ENCODE results near the gene SHTN1. TPM values are rescaled to one million over a fixed set of nuclear protein-coding genes. Genes with fewer than 3 reads are reported as not detected.

Gene SHTN1
- total RNA-seq, 5 donors from 2014 or later (not counting 1 experiment from before 2014, with no cell fraction given), result 0.35 to 0.80 (median 0.44) TPM

- H3K4me3 Mint-ChIP-seq, result no peak overlapping the region
- CTCF ChIA-PET, result no interaction called here
Observed at GRCh38 chr10:116835658-116836057, 169.3 kb downstream of the SHTN1 start.

GRCh38 chr10:116833986-116834985 lies 170.7 kb downstream of the SHTN1 start:
- Histone ChIP-seq H3K4me3 (ENCODE audit: control insufficient read depth in 1 of 2, extremely low read depth in 1 of 2, low read length in 1 of 2) (no peak overlapping the region), H3K36me3 (ENCODE audit: control insufficient read depth in 2 of 2, extremely low read depth in 1 of 2, insufficient read depth in 1 of 2, low read length in 1 of 2) (no peaks in the 10 kb centered on the region), H3K4me1 (ENCODE audit: control insufficient read depth in 1 of 2, extremely low read depth in 1 of 2, insufficient read depth in 2 of 2, low read length in 2 of 2) (no peaks in the 10 kb centered on the region), H3K27ac (ENCODE audit: low read length) (no peak overlapping the region), H3K9me3 (no peaks in the 10 kb centered on the region), H3K27me3 (replicated peaks in 1 of 2; ENCODE audit: control insufficient read depth in 2 of 2, extremely low read depth in 1 of 2, insufficient read depth in 2 of 2, low read length in 1 of 2) (peaks cover 0 to 4% of the 10 kb centered on the region in 2 experiments)
- no peak overlapping the region for H3K27ac Mint-ChIP-seq
- DNase-seq (no peak), ATAC-seq (replicated peaks in 1 of 4) (no peak)
- no peaks in the 10 kb centered on the region for H3K9me3 Mint-ChIP-seq
- 76% methylated on average over 8 of the region's 17 CpGs for WGBS (ENCODE audit: insufficient coverage)
- CTCF ChIA-PET, result no interaction called here
- no peaks in the 10 kb centered on the region for H3K4me1 Mint-ChIP-seq
- H3K36me3 Mint-ChIP-seq, result no peaks in the 10 kb centered on the region
- H3K27me3 Mint-ChIP-seq, result peaks cover 10% of the 10 kb centered on the region in 2 donors
- no peak overlapping the region for H3K4me3 Mint-ChIP-seq
- POLR2A ChIA-PET, result no interaction called here

More at GRCh38 chr10:116835658-116836057, 169.3 kb downstream of the SHTN1 start:
- no peaks in the 10 kb centered on the region for H3K9me3 ChIP-seq
- no peak overlapping the region for H3K4me3 ChIP-seq (ENCODE audit: control insufficient read depth in 1 of 2, extremely low read depth in 1 of 2, low read length in 1 of 2)
- Mint-ChIP-seq H3K27ac (no peak overlapping the region), H3K9me3 (no peaks in the 10 kb centered on the region), H3K36me3 (no peaks in the 10 kb centered on the region), H3K4me1 (no peaks in the 10 kb centered on the region), H3K27me3 (peaks cover 6 to 11% of the 10 kb centered on the region in 2 donors)
- POLR2A ChIA-PET, result no interaction called here
- H3K36me3 ChIP-seq (ENCODE audit: control insufficient read depth in 2 of 2, extremely low read depth in 1 of 2, insufficient read depth in 1 of 2, low read length in 1 of 2), result no peaks in the 10 kb centered on the region
- peaks cover 0 to 4% of the 10 kb centered on the region in 2 experiments for H3K27me3 ChIP-seq (replicated peaks in 1 of 2; ENCODE audit: control insufficient read depth in 2 of 2, extremely low read depth in 1 of 2, insufficient read depth in 2 of 2, low read length in 1 of 2)
- ATAC-seq (replicated peaks in 1 of 4) (no peak), DNase-seq (no peak)
- H3K4me1 ChIP-seq (ENCODE audit: control insufficient read depth in 1 of 2, extremely low read depth in 1 of 2, insufficient read depth in 2 of 2, low read length in 2 of 2), result no peaks in the 10 kb centered on the region
- no peak overlapping the region for H3K27ac ChIP-seq (ENCODE audit: low read length)
- WGBS (ENCODE audit: insufficient coverage), result 85% methylated on average over 5 of the region's 7 CpGs

- no peaks in the 10 kb centered on the region for H3K9me3 ChIP-seq
- ChIA-PET CTCF (no interaction called here), POLR2A (no interaction called here)
- 84% methylated on average over 10 of the region's 10 CpGs for WGBS (ENCODE audit: insufficient coverage)
- no peak overlapping the region for H3K27ac ChIP-seq (ENCODE audit: low read length)
- H3K36me3 ChIP-seq (ENCODE audit: control insufficient read depth in 2 of 2, extremely low read depth in 1 of 2, insufficient read depth in 1 of 2, low read length in 1 of 2), result no peaks in the 10 kb centered on the region
- no peak overlapping the region for H3K4me3 ChIP-seq (ENCODE audit: control insufficient read depth in 1 of 2, extremely low read depth in 1 of 2, low read length in 1 of 2)
- peaks cover 6 to 13% of the 10 kb centered on the region in 2 donors for H3K27me3 Mint-ChIP-seq
- H3K36me3 Mint-ChIP-seq, result no peaks in the 10 kb centered on the region
- ATAC-seq (replicated peaks in 1 of 4) (no peak), DNase-seq (no peak)
- H3K4me1 Mint-ChIP-seq, result no peaks in the 10 kb centered on the region
- no peak overlapping the region for H3K4me3 Mint-ChIP-seq
- no peak overlapping the region for H3K27ac Mint-ChIP-seq
- H3K27me3 ChIP-seq (replicated peaks in 1 of 2; ENCODE audit: control insufficient read depth in 2 of 2, extremely low read depth in 1 of 2, insufficient read depth in 2 of 2, low read length in 1 of 2), result peaks cover 0 to 4% of the 10 kb centered on the region in 2 experiments
- no peaks in the 10 kb centered on the region for H3K4me1 ChIP-seq (ENCODE audit: control insufficient read depth in 1 of 2, extremely low read depth in 1 of 2, insufficient read depth in 2 of 2, low read length in 2 of 2)
- H3K9me3 Mint-ChIP-seq, result no peaks in the 10 kb centered on the region
Observed at GRCh38 chr10:116831790-116832189, 173.2 kb downstream of the SHTN1 start.

Other genes starting within 250 kb of the SHTN1 start
- gene ENO4, start 155.7 kb downstream of the SHTN1 start, total RNA-seq, result not detected
- gene VAX1, start 133.1 kb upstream of the SHTN1 start, total RNA-seq, result not detected
- not detected for gene KCNK18, start 192.3 kb upstream of the SHTN1 start, total RNA-seq
- 1 to 10 TPM in 3 of 5 donors, under 1 TPM in 2; 0.18 to 2.9 (median 1.0) TPM for gene SLC18A2, start 235.9 kb upstream of the SHTN1 start, total RNA-seq

Data from T-cell (primary cell).